ENCODE measurements around the gene XXYLT1. TPM values are rescaled to one million over a fixed set of nuclear protein-coding genes. Genes with fewer than 3 reads are reported as not detected.

XXYLT1 gene
- total and polyA plus RNA-seq, 2 of the 4 experiments (the other 2 are of a cell fraction) = 14.7 to 18.1 TPM

GRCh38 chr3:195236076-195236798 is 34.7 kb downstream of the XXYLT1 start:
- no peak overlapping the region for H3K4ac ChIP-seq (ENCODE audit: low read depth, low read length)
- intact Hi-C loops (cut with micrococcal nuclease) = no loop called here
- H3K9me3 ChIP-seq (ENCODE audit: control insufficient read depth, insufficient read depth, low read length) = no peaks in the 10 kb centered on the region
- H2BK15ac ChIP-seq (ENCODE audit: low read depth, low read length) = no peak overlapping the region
- H2AK5ac ChIP-seq (ENCODE audit: low read depth, low read length) = no peak overlapping the region
- dilution Hi-C loops (cut with HindIII; ENCODE audit: low sequenced_read_pairs, unreplicated experiment) = no loop called here
- H3K79me1 ChIP-seq (ENCODE audit: low read depth in 1 of 2, low read length in 2 of 2) = peaks cover 7 to 10% of the 10 kb centered on the region in 2 experiments; a peak in 2 of 4 replicates
- no peaks in the 10 kb centered on the region for H4K20me1 ChIP-seq (ENCODE audit: insufficient read depth, low read length)
- H3K4me1 ChIP-seq (ENCODE audit: control insufficient read depth, insufficient read depth, low read length) = no peaks in the 10 kb centered on the region; the same call in 1 of the 2 replicates
- no peak overlapping the region for H3K56ac ChIP-seq (ENCODE audit: extremely low read depth, insufficient read depth, low read length)
- H3K14ac ChIP-seq (replicated peaks; ENCODE audit: low read depth, low read length) = no peak overlapping the region; the same call in 1 of the 2 replicates
- H3K23ac ChIP-seq (ENCODE audit: low read depth, low read length) = no peak overlapping the region
- H2AK9ac ChIP-seq (replicated peaks; ENCODE audit: low read depth, low read length, poor library complexity) = no peak overlapping the region
- no peaks in the 10 kb centered on the region for H3K36me3 ChIP-seq (ENCODE audit: control insufficient read depth, insufficient read depth, low read length)
- H2BK5ac ChIP-seq (ENCODE audit: low read depth, low read length, poor library complexity, severe bottlenecking) = no peak overlapping the region
- 0 out of 2 replicates have a peak, but pooled peaks cover 2% of the 10 kb centered on the region for H3K9me1 ChIP-seq (ENCODE audit: insufficient read depth, low read length)
- TF ChIP-seq CHD1 (IDR thresholded peaks at IDR 0.05; ENCODE audit: low read depth, low read length) = no peak
- TF ChIP-seq CEBPB (IDR thresholded peaks at IDR 0.05; ENCODE audit: low read depth, low read length) = no peak
- TF ChIP-seq, protein P1, sequence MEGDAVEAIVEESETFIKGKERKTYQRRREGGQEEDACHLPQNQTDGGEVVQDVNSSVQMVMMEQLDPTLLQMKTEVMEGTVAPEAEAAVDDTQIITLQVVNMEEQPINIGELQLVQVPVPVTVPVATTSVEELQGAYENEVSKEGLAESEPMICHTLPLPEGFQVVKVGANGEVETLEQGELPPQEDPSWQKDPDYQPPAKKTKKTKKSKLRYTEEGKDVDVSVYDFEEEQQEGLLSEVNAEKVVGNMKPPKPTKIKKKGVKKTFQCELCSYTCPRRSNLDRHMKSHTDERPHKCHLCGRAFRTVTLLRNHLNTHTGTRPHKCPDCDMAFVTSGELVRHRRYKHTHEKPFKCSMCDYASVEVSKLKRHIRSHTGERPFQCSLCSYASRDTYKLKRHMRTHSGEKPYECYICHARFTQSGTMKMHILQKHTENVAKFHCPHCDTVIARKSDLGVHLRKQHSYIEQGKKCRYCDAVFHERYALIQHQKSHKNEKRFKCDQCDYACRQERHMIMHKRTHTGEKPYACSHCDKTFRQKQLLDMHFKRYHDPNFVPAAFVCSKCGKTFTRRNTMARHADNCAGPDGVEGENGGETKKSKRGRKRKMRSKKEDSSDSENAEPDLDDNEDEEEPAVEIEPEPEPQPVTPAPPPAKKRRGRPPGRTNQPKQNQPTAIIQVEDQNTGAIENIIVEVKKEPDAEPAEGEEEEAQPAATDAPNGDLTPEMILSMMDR (conservative IDR thresholded peaks at IDR 0.05; ENCODE audit: low read depth, low read length) = no peak
- no peak for TF ChIP-seq BHLHE40 (IDR thresholded peaks at IDR 0.05; ENCODE audit: low read depth, low read length)
- no peak for TF ChIP-seq MXI1 (IDR thresholded peaks at IDR 0.05; ENCODE audit: borderline replicate concordance, low read depth, low read length)
- no peak for TF ChIP-seq POLR2A (IDR thresholded peaks at IDR 0.05; ENCODE audit: low read depth, low read length)
- no peak for TF ChIP-seq SMC3 (IDR thresholded peaks at IDR 0.05; ENCODE audit: low read depth, low read length)
- TF ChIP-seq USF2 (IDR thresholded peaks at IDR 0.05; ENCODE audit: low read depth, low read length) = no peak
- no peak for TF ChIP-seq RCOR1 (IDR thresholded peaks at IDR 0.05; ENCODE audit: insufficient replicate concordance, low read length)
- TF ChIP-seq, protein P2, sequence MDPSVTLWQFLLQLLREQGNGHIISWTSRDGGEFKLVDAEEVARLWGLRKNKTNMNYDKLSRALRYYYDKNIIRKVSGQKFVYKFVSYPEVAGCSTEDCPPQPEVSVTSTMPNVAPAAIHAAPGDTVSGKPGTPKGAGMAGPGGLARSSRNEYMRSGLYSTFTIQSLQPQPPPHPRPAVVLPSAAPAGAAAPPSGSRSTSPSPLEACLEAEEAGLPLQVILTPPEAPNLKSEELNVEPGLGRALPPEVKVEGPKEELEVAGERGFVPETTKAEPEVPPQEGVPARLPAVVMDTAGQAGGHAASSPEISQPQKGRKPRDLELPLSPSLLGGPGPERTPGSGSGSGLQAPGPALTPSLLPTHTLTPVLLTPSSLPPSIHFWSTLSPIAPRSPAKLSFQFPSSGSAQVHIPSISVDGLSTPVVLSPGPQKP (IDR thresholded peaks at IDR 0.05; ENCODE audit: borderline replicate concordance, low read depth, low read length) = no peak
- no peak for TF ChIP-seq RAD21 (IDR thresholded peaks at IDR 0.05; ENCODE audit: low read length)
- no peaks in the 10 kb centered on the region for H3K27me3 ChIP-seq (ENCODE audit: control insufficient read depth, insufficient read depth, low read length)
- no peak overlapping the region for H3K4me2 ChIP-seq (ENCODE audit: low read depth, low read length)
- H2BK120ac ChIP-seq (ENCODE audit: low read depth, low read length) = no peak overlapping the region
- no peak overlapping the region for H4K8ac ChIP-seq (ENCODE audit: low read depth in 2 of 2, low read length in 2 of 2)
- no peak overlapping the region for H3K27ac ChIP-seq (ENCODE audit: insufficient read depth, low read length)
- CTCF ChIA-PET = no interaction called here
- POLR2A ChIA-PET (ENCODE audit: unreplicated experiment) = no interaction called here
- no peak overlapping the region for H3K18ac ChIP-seq (ENCODE audit: low read depth, low read length)
- no TSS peak for BruUV-seq (replicated peaks)
- WGBS, 2 experiments (ENCODE audit: extremely low coverage in 2 of 2, insufficient read length in 1 of 2) = 84% methylated on average over 2 of the region's 5 CpGs; no CpG with 5 or more reads in 1 of the 2 experiments
- H2AFZ ChIP-seq (replicated peaks; ENCODE audit: low read length, poor library complexity) = no peak overlapping the region
- H4K91ac ChIP-seq (ENCODE audit: insufficient read depth, low read depth, low read length) = no peak overlapping the region
- in situ Hi-C loops (cut with MboI; ENCODE audit: low sequenced_read_pairs) = no loop called here
- no peak overlapping the region for H2BK20ac ChIP-seq (ENCODE audit: low read depth, low read length)
- ATAC-seq (ENCODE audit: low read depth) (no peak), DNase-seq (no peak)
- no peak overlapping the region for H4K5ac ChIP-seq (ENCODE audit: low read depth, low read length)
- H3K4me3 ChIP-seq (ENCODE audit: insufficient read depth, low read depth, low read length) = no peak overlapping the region
- H3K9ac ChIP-seq (ENCODE audit: low read depth, low read length) = no peak overlapping the region

Data from IMR-90 (cell line).